ENCODE results near the gene CTNNB1.

Gene CTNNB1

DNA sequence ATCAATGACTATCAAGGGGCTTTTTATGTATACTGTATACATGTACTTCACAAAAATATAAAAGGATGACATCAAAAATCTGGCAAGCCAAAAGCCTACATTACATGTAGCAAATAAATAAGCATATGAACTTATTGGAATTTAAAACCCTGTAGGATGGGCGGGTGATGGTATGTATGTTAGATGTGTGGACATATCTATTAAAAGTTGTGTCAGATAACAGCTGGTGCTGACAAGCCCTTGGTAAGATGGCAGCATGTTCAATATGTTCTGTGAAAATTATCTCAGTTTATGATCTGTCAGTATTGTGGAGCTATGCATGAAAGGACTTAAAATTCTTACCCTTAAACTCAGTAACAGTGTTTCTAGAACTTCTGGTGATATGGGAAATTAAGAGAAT lies 20.1 kb downstream of the CTNNB1 start:
- DNase-seq (ENCODE audit: low read depth) = no peak

DNA sequence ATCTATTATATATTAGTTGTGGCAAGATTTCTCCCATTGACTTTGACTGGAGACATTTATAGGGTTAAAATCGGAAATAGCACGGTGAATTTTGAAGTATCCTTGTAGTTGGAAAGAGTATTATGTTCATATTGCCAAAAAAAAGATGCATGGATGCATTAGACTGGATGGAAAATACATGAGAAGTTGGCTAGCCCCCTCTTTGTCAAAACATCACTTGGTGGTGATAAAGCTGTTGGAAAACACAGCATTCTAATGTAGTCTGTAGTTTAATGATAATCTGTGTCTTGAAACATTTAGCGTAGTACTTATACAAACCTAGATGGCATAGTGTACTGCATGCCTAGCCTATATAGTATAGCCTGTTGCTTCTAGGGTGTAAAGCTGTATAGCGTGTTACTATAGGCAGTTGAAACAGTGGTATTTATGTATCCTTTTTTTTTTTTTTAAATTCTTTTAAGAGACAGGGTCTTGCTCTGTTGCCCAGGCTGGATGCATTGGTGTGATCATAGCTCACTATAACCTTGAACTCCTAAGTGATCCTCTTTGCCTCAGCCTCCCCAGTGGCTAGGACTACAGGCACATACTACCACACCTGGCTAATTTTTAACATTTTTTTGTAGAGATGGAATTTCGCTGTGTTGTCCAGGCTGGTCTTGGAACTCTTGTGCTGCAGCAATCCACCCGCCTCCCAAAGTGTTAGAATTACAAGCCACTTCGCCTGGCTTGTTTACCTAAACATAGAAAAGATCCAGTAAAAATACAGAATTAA lies 21.8 kb downstream of the CTNNB1 start:
- no peak for DNase-seq (ENCODE audit: low read depth)

DNA sequence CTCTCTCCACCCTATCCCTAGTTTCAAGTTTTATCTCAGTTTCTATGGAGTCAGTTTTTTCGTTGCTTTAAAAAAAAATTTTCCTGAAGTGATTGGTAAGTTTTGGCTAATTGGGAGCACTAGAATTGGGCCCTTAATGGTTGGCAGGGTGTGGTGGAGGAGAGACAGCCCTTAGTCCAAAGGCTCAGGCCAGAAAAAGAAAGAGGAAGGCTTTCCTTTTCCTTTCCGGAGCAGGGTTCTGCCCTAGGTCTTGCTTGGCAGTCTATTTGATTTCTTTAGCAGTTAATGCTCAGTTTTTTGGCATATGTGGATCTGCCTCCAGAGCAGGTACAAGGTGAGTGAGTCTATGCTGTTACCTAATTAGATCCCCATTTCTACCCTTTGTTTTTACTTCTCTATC lies 22.7 kb downstream of the CTNNB1 start:
- no peak for DNase-seq (ENCODE audit: low read depth)

DNA sequence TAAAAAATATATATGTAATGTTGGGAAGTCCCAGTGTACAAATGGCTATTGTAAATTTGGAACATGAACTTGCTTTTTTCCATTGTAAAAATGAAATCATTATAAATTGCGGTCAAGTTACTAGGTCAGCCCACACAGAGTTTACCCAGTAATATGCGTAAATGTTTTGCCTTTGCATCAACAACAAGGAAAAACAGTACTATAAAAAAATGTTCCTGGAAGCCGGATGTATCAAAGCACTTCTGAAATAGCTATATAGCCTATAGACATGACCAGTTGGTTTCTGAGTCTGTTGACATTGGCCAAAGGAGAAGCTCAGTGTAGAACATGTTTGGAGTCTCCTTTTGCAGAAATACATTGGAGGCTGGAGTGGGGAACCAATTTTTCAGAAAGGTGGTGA lies 23.2 kb downstream of the CTNNB1 start:
- DNase-seq (ENCODE audit: low read depth) = no peak

DNA sequence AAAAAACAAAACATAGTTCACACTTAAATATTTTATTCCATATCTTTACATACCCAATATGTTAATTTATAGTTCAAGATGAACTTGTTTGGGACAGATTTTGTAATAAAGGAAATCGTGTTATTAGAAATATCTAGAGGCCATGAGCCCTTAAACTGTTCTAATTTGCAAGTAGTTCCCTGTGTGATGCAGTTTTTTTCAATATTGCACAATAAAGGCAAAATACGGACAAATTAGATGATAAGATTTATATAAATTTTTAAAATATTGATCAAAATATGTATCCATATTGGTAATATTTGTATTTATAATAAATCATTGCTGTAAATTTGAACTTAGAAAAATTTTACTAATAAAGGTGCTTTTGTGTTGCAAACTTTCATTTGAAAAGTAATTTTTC lies 23.8 kb downstream of the CTNNB1 start:
- no peak for DNase-seq (ENCODE audit: low read depth)

DNA sequence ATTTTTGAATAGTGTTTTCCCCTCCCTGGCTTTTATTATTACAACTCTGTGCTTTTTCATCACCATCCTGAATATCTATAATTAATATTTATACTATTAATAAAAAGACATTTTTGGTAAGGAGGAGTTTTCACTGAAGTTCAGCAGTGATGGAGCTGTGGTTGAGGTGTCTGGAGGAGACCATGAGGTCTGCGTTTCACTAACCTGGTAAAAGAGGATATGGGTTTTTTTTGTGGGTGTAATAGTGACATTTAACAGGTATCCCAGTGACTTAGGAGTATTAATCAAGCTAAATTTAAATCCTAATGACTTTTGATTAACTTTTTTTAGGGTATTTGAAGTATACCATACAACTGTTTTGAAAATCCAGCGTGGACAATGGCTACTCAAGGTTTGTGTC lies 24.4 kb downstream of the CTNNB1 start:
- no peak for DNase-seq (ENCODE audit: low read depth)

DNA sequence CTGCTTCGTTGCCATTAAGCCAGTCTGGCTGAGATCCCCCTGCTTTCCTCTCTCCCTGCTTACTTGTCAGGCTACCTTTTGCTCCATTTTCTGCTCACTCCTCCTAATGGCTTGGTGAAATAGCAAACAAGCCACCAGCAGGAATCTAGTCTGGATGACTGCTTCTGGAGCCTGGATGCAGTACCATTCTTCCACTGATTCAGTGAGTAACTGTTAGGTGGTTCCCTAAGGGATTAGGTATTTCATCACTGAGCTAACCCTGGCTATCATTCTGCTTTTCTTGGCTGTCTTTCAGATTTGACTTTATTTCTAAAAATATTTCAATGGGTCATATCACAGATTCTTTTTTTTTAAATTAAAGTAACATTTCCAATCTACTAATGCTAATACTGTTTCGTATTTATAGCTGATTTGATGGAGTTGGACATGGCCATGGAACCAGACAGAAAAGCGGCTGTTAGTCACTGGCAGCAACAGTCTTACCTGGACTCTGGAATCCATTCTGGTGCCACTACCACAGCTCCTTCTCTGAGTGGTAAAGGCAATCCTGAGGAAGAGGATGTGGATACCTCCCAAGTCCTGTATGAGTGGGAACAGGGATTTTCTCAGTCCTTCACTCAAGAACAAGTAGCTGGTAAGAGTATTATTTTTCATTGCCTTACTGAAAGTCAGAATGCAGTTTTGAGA lies 25.0 kb downstream of the CTNNB1 start:
- no peak for DNase-seq (ENCODE audit: low read depth)

DNA sequence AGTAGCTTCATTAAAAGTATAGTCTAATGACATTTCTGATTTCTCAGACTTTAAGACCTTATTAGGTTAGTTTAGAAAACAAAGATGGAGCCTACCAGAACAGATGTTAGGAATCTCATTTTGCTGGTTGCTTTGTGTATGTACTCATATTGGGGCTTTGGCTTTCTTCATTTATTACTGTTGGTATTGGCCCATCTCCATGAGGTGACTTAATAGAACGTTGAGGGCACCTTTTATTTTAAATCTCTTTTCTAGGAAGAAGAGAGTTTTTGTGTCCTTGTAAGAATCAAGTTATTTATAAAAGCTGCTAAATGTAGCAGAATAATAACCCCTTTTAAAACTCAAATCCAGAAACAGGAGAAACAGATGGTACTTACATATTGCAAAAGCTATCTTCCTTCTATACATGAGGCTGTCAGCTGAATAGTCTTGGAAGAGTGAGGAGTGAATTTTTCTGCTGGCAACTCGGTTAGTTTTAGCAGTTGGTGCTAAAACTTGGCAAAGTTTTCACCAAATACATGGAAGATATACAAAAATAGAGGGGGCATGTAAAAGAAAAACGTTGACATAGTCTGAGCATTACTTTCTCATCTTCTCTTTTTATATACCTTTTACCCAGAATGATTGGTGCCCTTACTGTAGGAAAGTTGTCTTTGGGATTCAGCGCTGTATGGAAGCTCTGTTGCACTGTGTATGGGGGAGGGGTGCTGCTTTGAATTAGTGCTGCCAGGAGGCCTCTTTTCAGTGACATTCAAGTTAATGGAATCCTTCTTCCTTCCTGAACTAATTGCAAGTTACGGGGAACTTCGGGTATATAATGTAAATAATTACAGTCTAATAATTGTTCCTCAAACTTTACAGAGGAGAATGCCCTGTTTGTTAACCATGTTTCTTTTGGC lies 35.8 kb downstream of the CTNNB1 start:
- DNase-seq (ENCODE audit: low read depth) = no peak

DNA sequence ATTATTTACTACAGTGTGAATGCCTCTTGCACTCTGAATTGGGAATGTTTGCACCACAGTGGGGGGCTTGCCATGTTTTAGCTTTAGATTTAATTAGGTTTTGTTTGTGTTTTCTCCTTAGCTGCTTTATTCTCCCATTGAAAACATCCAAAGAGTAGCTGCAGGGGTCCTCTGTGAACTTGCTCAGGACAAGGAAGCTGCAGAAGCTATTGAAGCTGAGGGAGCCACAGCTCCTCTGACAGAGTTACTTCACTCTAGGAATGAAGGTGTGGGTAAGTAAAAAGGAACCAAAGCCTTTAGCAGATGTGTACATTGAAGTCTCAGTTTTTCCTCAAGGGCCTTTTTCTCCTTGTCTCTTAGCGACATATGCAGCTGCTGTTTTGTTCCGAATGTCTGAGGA lies 36.9 kb downstream of the CTNNB1 start:
- no peak for DNase-seq (ENCODE audit: low read depth)

DNA sequence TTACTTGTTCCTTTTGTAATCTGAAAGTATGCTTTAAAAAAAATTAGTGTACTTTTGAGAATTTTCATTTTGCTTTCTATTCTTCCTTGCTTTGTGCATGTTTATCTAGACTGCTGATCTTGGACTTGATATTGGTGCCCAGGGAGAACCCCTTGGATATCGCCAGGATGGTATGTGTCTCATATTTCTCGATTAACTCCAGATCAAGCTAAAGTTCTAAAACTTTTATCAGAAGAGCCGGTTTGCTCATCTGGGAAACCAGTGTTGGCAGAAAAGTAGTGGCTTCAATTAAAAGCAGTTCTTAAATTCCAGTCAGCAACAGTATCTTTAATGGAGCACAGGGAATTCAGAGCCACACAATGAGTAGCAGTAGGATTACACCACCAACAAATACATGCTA lies 38.6 kb downstream of the CTNNB1 start:
- DNase-seq (ENCODE audit: low read depth) = no peak

DNA sequence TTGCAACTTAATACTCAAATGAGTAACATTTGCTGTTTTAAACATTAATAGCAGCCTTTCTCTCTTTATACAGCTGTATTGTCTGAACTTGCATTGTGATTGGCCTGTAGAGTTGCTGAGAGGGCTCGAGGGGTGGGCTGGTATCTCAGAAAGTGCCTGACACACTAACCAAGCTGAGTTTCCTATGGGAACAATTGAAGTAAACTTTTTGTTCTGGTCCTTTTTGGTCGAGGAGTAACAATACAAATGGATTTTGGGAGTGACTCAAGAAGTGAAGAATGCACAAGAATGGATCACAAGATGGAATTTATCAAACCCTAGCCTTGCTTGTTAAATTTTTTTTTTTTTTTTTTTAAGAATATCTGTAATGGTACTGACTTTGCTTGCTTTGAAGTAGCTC lies 40.3 kb downstream of the CTNNB1 start:
- DNase-seq (ENCODE audit: low read depth) = no peak

DNA sequence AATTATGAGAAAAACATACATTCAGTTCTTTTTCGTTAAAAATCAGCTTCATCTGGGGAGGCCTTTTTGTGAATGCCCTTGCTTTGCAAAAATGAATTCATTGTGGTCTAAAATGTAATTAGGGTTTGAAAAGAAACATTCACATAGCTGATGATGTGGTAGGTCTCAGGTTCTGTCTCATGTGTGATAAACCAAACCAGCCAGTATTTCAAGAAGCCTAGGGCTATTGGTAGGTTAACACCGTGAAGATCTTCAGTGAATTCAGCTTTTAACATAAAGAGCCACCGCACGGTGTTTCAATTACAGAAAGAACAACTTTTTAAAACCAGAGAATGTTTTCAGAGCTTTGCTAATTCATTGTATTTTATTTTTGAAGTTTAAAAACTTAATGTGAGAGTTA lies 41.9 kb downstream of the CTNNB1 start:
- no peak for DNase-seq (ENCODE audit: low read depth)

DNA sequence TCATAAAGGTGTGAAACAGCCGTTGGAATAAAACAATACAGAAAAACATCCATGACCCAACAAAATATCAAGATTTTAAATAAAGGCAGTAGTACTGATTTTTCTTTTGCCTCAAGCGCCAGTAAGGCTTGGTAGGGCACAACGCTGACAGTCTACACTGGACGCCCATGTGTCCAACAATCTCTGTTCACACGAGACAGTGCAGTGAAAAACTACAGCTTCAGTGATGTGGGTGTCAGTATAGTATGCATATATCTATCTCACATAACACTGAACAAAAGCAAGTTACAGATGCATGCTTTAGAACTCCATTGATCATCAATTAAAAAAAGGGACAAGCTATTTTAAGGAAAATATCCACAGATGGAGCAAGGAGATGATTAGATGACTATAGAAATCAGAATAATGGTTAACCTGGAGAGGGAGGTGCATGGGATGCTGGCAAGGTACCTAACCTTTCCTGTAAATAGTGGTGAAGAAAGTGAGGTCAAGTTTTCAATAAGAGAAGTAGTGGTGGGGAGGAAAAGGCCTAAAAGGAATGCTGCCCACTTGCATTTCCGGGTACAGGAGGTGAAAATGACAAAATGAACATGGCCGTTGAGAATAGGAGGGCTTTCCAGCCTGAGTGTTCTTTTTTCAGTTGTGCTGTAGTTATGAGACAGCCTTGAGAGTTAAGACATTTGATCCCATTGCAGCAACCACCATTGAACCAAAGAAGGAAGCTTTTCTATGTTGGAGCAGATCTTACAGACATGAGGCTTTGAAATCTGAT lies 42.7 kb downstream of the CTNNB1 start:
- DNase-seq (ENCODE audit: low read depth) = no peak

DNA sequence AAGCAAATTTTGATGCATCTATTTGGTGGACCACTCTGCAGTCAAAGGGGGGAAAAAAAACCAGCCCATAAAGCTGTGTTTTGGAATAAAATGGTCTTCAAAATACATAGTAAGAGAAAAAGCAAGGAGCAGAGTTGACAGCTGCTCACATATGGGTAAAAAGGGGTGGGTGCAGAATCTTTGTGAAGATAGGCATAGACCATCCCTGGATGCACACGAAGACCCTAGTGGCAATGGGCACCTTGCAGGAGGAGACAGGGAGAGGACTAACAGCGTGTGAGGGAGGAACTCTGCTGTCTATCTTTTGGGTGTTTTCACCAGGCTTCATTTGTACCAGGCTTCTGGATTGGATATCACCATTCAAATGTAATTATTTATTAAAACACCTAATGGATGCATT lies 43.9 kb downstream of the CTNNB1 start:
- DNase-seq (ENCODE audit: low read depth) = no peak

DNA sequence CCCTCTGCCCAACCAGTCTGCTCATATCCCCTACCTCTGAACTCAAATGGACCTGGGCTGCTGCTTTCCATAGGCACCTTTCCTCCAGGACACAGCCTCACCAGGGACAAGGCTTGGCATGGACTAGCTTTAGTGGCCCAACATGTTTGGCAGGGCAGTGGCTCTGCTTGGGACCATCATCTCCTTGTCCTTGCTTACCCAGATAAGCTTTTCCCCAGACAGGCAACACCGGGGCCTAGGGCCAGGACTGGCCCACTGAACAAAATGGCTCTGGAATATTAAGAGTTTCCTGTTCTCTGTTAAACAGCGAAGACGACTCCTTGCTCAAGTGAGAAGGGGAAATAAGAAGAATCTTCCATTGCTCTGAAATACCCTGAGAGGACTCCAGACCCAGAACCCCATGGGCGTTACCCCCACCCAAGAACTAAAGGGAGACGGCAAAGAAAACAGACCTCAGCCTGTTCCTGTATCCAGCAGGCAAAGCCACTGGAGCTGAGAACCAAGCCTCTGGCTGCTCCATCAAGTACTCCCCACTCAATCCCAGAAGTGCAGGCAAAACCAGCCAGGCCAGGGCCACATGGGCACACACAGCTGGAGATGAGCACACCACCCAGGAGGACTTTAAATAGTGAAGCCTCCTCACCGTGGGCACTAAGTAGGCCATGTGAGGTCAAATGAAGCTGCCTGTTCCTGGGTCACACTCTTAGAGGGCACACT lies 45.5 kb downstream of the CTNNB1 start:
- DNase-seq (ENCODE audit: low read depth) = no peak

DNA sequence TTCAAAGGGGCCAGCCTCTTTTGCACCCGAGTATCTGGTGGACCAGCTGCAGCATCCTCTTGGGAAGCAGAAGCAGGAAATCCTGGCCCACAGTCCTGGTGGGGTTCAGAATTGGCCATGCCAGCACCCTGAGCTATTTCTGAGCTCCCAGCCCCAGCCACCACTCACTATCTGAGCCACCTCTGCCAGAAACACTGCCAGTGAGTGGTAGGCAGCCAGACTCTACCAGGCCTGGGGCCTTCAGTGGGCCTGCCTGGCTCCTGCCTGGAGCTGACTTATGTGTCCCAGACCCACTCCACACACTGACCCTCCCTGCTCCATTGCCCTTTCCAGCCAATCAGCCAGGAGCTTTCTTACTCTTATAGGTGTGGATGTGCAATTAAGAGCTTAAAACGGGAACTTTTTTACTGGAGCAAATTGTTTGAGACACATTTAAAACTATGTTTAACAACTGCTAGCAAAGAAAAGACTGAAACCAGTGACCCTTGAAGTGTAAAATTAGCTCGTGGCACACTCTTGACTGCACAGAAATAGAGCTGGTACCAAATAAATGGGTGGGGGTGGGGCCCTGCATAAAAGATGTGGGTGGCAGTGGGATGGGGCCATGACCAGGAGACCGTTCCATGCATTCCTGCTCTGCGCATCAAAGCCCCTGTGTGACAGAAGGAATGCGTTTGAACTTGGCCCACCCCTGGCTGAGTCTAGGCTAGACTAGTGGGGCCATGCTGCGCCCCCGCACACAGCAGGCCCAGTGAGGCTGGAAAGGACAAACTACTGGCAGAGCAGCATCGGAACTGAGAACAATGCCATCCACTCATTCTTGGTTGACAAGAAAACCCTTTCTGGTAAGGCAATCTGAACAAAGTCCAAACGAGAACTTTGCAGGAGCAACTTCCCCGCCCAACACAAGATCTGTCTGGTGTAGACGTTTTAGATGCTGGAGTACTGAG lies 48.0 kb downstream of the CTNNB1 start:
- no peak for DNase-seq (ENCODE audit: low read depth)

DNA sequence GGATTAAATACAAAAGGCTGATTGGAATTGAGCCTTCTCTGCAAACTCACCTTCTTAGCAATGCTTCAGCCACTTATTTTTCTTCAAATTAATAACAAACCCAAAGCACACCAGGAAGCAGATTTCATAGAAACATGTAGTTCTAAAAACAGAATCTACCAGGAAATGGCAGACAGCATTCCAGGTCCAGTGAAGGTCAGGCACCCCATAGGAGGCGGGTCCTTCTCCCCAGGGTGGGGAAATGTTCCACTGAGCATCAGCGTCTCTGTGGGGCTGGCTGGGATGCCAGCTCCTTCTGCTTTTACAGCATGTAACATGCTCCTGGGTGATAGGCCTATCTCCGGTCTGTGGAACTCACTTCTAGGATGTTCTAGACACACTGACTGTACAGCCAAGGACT lies 49.2 kb downstream of the CTNNB1 start:
- DNase-seq (ENCODE audit: low read depth) = no peak

DNA sequence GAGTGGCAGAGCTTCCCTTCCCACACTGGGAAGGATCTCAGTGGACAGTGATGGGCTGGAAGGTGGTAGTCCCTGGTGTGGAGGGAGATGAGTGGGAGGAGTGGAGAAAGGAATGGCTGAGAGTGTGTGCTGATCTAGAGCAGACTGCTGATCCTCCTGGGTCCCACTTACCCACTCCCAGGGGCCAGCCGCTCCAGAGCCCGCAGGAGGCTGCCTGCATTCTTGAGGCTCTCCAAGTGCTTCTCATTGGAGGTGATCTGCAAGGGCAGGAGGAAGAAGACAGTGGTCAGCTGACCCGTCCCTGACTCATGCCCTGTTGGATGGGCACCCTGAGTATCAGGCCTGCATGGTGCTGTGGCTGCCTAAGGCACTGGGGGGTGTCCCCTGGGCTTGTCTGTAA lies 50.0 kb downstream of the CTNNB1 start:
- DNase-seq (ENCODE audit: low read depth) = no peak

DNA sequence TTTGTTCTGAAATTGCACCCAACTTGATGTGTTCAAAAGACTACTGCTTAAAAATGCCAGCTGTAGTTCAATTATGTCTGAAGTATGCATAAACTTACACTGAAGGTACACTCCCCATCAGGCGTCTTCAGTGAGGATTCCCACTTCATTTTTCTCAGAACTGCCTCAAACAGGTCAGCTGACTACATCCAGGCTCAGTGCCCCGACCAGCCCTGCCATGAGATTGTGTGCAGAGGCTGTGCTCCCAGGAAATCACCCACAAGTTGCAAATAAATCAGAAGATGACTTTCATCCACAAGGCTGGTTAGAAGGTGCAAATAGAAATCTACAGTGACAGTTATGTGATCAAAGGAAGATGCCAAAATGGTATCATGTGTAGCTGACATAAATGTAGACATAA lies 51.5 kb downstream of the CTNNB1 start:
- DNase-seq (ENCODE audit: low read depth) = no peak

DNA sequence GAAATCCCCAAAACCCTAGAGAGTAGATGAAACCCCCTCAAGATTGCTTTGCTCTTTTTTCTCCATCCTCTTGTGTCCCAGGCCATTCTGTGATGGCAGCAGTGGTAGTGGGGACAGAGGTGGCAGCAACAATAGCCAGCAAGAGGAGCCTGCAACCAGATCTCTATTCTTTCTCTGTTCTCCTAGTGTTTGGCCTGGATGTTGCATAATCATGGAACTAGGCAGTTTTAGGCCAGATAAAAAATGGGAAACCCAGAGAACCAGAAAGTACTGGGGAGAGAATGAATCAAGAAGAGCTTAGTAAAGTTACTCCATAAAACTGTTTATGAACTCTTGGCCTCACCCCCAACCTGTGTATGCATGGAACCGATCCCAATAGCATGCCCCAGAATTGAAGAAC lies 52.3 kb downstream of the CTNNB1 start:
- no peak for DNase-seq (ENCODE audit: low read depth)
